SKM-1 treated with dmso at 0.1 percent for 144 hours (cell line): Measurements from ENCODE around the gene AXIN2.
"Not testable (repeated sequence)": the region's sequence is repeated elsewhere in the genome, so short reads cannot be mapped to it uniquely, and the experiment has no call there.

Experiments used
- DNase-seq: peaks from one replicate; lab custom pipeline; 2025; ENCODE audit not compliant: unreplicated experiment; lab: John Stamatoyannopoulos, UW

AXIN2 gene

DNA sequence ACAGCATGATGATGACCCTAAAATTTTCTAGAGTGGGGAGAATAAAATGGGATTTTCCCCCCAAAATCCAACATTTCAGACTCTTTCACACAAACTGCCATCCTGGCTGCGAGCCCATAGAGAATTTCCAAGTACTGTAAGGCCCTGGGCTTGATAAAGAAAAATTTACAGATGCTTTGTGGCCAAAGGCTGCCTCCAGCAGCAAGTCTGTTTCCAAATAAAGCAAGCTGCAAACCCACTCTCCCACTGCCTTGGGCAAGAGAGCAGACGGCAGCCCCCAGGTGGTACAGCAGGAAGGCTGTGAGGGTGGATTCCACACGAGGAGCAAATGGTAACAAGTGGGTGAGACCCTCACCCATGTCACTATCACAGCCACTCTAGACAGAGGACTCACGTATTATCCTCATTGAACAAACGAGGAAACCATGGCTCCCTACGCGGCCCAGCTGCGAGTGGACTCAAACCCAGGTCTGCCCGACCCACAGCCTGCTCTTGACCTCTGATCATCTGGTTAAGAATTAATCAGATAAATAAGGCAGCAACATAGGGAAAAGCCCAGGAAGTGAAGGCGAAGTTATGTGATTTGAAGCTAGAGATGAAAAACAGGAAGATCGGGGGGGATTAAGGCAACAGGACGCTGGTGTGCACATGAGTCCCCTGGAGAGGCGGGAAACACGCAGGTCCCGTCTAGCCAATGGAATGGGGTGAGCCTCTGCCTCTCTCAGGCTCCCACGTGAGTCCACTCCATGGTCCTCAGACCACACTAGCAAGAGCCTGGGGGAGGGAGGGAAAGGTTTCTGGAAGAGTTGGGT lies 37.4 kb downstream of the AXIN2 start:
- DNase-seq, result no peak

DNA sequence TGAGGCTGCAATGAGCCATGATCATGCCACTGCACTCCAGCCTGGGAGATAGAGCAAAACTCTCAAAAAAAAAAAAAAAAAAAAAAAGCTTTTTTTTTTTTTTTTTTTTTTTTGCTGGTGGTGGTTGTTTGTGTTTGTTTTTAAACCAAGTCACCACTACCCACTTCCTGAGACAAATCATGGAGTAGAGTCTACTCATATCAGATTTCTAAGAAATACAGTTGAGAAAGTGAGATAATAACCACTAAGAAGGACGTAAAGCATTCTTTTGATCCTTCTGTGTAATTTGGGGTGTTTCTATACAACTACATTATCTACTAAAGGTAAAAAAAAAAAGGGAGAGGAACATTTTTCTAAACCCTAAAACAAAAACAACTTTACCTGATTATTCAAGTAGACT lies 38.0 kb downstream of the AXIN2 start:
- DNase-seq, result no peak

DNA sequence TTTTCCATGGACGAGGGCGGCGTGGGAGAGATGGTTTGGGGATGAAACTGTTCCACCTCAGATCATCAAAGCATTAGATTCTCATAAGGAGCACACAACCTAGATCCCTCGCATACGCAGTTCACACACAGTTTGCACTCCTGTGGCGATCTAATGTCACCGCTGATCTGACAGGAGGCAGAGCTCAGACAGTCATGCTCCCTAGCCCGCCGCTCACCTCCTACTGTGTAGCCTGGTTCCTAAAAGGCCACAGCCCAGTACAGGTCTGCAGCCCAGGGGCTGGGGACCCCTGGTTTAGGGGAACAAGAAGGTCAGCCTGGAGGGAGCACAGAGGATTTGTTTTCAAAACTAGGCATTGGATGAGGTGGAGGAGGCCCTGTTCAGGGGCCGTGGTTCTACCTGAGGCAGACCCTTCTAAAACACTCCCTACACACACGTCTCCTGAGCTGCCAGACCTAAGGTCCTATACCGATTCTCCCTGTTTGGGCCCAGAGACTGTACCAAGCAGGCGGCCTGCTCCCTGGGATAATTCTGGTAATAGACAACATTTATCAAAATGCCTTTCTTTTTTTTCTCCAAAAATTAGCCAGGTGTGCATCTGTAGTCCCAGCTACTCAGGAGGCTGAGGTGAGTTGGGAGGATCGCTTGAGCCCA lies 38.6 kb downstream of the AXIN2 start:
- no peak for DNase-seq

DNA sequence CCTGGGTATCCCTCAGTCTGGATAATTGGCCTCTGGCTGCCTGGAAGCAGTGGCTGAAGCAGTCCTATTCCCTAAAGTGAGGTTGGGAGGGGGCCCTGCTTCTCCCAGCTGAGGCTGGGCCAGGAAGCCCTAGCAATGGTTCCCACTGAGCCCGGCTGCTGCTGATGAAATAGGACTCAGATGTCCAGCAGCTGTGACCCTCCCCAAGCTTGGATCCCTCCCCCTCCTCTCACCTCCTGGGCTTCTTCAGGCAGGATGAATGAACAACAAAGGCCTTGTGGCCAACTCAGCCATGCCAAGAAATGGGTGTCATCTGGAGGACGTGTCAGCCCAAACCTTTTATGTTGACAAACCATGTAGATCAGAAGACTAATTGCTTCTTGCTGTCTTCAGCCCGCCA lies 42.0 kb downstream of the AXIN2 start:
- no peak for DNase-seq

DNA sequence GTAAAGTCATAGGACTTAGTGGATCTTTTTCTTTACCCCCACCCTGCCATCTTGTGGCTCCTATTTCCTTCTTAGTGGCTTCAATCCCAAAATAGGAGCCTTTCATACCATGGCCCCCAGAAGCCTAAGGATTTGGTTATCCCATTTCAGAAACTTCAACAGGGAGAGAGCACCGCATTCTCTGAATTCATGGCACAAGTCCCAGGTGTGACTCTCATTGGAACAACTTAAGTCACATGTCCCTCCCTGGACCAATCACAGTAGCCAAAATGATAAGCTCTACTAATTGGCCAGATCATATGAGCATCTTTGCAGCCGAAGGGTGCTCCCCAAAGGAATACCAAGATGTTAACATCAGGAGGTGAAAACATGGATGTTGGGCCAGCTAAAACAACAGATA lies 43.2 kb downstream of the AXIN2 start:
- no peak for DNase-seq

DNA sequence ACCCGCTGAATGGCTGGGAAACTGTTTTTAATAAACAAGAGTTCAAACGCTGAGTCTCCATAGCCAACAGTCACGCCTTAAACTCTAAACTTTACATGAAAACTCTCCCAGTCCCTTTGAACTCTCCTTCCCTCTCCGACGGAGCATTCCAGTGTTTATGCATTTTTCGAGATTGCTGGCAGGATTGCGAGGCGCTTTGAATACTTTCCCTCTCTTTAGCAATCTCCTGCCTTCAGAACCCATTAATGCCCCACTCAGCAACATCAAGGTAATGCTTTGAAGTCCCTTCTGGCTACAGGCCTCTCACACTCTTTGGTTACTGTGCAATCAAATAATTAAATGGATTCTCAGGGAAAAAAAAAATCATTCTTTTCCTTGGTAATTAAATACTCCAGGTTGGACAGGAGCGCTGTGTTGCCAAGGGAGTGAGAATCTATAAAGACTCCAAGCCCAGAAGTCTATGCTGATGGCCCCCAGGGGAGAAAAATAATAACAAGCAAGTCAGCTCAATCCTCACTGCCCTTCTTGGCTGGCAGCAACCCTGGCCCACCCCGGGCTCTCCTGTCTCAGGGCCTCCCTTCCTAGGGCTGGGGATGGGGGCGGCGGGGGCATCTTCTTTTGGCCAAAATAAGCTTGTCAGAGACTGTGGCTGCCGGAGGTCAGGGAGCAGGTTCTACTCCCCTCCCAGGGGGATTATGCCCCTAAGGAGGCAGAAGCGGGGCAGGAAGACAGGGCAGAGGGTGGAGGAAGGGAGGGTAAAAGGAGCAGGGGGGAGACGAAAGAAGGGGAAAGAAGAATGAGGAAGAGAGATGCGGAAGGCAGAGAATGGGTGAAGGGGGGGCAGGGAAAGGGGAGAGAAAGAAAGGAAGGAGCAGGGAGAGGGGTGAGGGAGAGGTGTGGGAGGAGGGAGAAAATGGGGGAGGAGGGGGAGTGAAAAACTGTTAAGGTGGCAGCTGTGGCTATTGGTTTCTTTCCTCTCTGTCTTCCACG lies 45.2 kb downstream of the AXIN2 start:
- DNase-seq, result no peak

DNA sequence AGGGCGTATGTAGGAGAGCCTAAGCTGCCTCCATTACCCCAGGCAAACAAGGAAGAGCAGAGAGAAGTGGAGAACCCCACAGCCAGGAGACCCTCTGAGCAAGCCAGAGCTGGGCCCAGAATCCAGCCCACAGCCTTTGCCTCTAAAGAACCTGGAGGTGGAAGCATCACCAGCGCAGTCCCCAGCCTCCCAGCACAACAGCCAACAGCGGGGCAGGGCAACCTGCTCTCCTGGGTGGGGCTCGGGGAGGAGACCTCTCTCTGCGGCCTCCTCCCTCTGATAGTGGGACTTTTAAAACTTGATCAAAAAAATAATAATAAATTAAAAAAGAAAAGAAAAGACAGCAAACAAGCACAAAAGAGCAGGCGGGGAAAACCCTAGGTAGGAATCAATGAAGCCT lies 45.9 kb downstream of the AXIN2 start:
- DNase-seq, result no peak

DNA sequence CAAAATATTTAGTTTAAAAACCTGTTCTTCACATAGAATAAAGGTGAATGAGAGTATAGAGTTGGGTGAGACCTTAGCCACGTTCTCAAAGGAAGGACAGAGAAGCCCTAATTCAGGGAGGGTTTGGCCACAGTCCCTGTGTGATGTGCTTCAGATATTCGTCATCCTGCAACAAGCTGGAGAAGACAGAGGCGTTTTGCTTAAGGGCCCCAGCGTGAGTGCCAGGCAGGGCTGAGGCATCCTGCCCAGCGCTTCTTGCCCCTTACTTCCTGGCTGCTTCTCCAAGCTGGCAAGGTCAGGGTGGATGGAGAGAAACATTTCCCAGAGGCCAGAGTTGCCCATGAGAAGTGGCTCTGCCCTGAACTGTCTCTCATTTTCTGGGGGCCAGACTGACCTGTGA lies 46.9 kb downstream of the AXIN2 start:
- no peak for DNase-seq

DNA sequence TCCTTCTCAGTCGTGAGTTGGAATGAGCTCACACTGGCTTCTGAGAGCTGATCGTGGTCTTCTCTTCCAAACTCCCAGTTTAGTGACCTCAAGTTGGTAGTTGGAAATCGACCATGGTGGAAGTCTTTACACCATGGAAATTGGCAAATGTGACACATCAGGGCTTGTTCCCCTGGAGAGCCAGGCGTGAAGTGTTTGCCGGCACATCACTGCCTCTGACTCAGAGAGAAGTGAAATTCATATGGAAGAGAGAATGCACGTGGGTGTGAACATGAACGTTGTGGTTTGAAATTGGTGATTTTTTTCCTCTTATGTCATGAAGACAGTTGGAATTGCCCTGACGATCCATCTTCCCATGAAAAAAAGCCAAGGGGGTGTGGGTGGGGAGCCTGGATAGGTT lies 47.4 kb downstream of the AXIN2 start:
- DNase-seq, result no peak

DNA sequence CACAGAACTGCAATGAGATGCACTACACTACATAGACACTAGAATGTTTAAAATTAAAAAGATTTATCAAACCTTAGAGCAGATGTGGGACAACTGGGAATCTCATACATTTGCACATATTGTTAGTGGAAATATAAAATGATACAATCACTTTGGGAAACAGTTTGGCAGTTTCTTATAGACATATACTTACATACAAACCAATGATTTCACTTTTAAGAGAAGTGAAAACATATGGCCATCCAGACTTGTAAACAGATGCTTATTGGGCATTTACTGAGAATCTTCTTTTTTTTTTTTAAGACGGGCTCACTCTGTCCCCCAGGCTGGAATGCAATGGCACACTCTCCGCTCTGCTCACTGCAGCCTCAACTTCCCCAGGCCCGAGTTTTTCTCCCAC lies 50.1 kb downstream of the AXIN2 start:
- no peak for DNase-seq

DNA sequence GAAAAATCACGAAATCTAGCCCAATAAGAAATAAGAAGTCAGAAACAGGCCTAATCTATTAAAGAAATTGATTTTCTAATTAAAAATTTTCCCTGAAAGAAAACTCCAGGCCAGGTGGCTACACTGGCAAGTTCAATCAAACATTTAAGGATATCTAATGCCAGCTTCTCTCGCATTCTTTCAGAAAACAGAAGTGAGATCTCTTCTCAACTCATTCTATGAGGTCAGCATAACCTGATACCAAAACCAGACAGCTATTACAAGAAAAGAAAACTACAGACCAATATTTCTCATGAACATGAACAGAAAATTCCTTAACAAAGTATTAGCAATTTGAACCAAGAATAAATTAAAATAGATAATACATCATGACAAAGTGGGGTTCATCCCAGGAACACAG lies 52.4 kb downstream of the AXIN2 start:
- no peak for DNase-seq

DNA sequence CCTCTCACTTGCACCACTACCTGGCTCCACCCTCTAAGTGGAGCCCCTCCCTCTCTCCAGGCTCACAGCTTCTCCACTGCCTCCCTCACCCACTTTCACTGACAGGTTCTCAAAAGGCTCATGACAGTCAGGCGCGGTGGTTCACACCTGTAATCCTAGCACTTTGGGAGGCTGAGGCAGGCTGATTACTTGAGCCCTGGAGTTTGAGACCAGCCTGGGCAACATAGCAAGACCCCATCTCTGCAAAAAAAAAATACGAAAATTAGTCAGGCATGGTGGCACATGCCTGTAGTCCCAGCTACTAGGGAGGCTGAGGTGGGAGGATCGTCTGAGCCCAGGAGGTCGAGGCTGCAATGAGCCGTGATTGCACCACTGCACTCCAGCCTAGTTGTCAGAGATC lies 56.8 kb downstream of the AXIN2 start:
- not testable (repeated sequence) for DNase-seq

DNA sequence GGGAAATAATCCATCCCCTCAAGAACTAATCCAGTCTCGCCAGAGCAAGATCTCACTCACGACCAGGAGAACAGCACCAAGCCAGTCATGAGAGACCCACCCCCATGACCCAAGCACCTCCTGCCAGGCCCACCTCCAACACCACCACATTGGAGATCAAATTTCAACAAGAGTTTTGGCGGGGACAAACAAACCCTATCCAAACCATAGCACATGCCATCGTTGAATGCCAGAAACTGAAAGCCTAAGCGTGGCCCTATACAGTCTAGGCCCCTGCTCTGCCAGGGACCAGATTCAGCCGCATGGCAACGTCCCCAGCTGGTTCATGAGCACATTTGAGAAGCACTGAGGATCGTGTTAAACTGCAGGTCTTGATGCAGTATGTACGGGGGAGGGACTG lies 57.3 kb downstream of the AXIN2 start:
- DNase-seq, result no peak

DNA sequence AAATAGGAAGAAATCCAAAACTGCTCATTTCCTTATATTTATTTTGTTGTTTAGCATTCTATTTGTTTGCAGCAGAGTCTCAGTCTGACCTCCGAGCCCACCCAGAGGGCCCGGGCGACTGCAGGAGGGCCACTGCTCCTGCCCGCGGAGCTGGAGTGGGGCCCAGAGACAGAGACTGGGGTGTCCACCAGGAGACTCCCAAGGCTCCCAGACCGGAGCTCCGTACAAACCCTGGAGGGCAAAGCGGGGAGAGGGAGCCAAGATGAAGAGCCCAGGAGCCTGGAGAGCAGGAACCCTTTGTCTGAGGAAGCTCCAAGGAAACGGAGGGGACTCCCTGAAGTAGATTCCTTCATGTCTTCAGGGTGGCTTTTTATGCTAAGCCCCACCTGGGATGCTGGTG lies 57.9 kb downstream of the AXIN2 start:
- no peak for DNase-seq

DNA sequence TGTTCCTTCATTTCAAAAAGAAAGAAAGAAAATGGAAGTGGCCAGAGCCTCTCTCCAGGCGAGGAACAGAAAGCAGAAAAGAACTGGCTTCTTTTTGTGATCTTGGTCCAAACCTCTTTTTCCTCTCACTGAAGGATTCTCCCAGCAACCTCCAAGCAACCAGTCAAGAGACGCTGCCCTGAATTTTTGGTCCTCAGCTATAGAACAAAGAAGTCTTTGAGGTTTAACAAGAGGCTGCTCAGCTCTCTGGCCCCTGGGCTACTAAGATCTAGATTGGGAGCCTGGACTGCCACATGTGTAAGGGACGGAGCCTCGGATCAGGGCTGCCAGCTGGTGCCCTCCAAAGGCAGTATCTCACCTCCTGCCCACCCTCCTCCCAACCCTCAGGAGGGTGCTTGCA lies 62.6 kb downstream of the AXIN2 start:
- no peak for DNase-seq

DNA sequence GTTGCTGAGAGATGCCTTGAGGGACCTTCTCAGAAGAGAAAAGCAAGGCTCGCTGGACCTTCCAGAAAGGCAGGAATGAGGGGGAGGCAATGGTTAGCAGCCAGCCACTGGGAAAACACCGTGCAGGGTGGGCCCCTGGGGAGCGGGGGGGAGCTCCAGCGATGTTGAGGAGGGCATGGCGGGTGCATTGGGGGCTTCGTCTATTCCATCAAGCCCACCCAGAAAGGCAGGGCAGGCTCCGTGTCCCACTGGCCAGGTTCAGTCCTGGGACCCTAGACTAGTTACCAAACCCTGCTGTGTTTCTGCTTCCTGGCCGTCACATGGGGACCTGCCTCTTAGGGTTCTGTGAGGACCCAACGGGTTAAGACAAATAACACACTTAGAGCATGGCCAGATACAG lies 64.6 kb downstream of the AXIN2 start:
- DNase-seq, result no peak

DNA sequence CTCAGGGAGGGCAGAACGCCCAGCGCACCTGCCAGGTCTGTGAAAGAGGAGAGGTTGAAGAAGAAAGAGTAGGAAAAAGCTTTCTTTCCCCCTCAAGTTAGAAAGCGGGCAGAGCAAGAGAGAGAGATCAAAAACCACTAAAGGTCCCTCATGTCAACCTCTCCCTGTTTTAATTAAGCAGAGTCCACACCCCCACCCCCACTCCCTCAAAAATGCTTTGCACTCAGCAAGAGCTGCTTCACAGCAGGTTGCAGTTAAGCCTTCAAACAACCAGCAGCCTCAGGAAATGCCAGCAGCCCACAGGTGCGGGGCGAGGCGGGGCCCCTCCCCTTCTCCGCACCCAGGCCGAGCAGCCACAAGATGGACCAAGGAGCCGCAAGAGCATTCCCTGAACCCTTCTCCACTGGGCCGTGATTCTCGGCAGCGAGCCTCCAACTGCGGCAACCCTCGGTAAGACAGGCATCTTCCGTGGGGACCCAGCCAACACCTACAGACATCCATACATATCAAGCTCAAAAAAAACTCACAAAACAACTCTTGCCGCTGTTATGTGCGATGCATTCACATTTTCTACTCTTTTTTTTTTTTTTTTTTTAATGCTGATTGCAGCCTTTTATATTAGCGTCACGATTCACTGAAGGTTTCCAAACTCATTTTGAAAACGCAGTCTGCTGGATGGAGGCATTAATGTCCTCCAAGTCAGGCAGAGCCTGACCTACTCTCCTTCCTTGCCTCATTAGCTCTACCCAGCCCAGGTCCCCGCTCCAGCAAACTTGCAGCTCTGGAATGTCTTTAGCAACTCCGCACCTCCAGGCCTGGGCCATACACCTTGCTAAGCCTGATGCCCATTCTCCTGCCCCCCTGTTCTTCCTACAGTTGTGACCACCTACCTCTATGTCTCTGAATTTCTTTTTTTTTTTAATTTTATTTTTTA lies 66.1 kb downstream of the AXIN2 start:
- DNase-seq, result no peak

DNA sequence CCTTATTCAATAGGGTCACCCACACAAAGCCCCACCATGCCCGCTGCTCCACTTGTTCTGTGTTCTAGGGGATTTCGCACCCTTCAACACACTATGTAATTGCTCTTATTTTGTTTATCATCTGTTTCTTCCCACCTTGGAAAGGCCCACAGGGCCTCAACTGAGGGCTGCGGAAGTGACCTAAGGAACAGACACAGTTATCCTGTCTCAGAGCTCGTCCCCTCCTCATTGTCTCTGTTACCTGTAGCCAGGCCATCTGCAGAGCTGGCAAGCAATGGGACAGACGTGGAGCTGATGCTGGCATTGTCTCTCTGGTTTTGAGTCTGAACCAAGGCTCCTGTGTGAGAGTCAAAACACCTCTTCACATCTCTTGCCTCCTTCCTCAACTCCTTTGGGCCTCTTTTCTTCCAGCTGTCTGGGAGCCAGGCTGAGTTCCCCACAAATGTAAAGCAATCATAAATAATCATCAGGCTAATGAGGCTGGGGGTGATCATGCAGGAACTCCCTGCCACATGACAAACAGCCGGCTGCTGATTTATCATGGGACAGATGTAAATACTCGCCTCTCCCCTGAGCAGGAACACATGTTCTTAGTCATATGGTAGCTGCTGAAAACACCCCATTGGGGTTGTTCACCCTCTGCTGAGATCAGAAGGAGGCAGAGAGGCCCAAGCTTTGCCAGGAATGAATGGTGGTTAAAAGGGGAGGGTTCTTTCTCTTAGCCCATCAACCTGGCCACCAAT lies 71.9 kb downstream of the AXIN2 start:
- no peak for DNase-seq

DNA sequence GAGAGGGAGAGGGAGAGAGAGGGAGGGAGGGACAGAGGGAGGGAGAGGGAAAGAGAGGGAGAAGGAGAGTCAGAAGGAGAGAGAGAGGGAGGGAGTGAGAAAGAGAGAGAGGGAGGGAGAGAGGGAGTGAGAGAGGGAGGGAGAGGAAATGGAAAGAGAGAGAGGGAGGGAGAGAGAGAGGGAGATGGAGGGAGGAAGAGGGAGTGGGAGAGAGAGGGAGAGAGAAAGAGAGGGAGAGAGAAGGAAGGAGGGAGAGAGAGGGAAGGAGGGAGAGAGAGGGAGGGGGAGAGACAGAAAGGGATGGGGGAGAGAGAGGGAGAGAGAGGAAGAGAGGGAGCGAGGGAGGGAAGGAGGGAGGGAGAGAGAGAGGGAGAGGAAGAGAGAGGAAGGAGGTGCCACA lies 72.8 kb downstream of the AXIN2 start:
- no peak for DNase-seq

DNA sequence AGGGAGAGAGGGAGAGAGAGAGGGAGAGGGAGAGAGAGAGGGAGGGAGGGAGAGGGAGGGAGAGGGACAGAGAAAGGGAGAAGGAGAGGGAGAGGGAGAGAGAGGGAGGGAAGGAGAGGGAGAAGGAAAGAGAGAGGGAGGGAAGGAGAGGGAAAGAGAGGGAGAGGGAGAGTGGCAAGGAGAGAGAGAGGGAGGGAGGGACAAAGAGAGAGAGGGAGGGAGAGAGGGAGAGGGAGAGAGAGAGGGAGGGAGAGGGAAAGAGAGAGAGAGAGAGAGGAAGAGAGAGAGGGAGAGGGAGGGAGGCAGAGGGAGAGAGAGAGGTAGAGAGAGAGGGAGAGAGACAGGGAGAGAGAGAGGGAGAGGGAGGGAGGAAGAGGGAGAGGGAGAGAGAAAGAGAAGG lies 73.5 kb downstream of the AXIN2 start:
- DNase-seq, result no peak
